Ramos (cell line): ENCODE data around the gene RND2.

Source experiments
- in situ Hi-C: fragments of 300-500 bp; cut with MboI; formaldehyde crosslinking; loops from one replicate; pipeline ENCODE4 v1.14.3; 2022; ENCODE audit warnings: low sequenced_read_pairs; ENCODE audit not compliant: unreplicated experiment

Gene RND2

DNA sequence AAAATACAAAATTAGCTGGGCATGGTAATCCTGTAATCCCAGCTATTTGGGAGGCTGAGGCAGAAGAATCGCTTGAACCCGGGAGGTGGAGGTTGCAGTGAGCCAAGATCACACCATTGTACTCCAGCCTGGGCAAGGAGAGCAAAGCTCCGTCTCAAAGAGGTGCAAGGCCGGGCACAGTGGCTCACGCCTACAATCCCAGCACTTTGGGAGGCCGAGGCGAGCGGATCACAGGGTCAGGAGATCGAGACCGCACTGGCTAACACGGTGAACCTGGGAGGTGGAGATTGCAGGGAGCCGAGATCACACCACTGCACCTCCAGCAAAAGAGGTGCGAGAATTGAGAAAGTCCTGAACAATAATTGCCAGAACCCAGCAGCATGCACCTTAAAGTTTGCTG, 24.1 kb upstream of the RND2 start:
- in situ Hi-C loops = loop anchor here (5.0 kb wide), 1 partner anchor 336 kb away; no protein-coding TSS in a partner anchor

DNA sequence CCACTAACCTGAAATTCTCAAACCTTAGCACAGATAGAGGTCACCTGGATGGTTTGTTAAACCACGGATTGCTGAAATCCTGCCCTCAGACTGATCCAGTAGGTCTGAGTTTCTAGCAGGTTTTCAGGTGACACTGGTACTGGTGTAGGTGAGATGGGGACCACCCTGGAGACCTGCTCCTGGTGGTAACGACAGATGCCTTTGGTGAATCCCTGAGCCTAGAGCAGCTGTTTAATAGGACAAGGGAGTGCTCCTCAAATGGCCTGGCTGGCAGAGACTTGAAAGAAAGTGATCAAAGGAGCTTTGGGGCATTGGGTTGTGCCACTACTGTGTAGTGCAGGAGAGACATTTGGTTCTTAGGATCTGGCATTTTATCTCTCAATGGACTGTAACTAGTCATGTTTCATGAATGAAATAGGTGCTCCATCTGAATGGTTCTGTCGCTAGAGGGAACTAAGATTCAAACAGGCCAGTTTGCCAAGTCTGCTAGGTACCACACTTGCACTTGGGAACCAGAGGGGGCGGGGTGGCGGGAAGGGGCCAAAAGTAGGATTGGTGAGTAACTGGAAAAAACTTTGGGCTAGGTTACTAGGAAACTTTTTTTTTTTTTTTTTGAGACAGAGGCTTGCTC, 21.4 kb upstream of the RND2 start:
- in situ Hi-C loops = loop anchor here (5.0 kb wide), 1 partner anchor 334 kb away; no protein-coding TSS in a partner anchor

DNA sequence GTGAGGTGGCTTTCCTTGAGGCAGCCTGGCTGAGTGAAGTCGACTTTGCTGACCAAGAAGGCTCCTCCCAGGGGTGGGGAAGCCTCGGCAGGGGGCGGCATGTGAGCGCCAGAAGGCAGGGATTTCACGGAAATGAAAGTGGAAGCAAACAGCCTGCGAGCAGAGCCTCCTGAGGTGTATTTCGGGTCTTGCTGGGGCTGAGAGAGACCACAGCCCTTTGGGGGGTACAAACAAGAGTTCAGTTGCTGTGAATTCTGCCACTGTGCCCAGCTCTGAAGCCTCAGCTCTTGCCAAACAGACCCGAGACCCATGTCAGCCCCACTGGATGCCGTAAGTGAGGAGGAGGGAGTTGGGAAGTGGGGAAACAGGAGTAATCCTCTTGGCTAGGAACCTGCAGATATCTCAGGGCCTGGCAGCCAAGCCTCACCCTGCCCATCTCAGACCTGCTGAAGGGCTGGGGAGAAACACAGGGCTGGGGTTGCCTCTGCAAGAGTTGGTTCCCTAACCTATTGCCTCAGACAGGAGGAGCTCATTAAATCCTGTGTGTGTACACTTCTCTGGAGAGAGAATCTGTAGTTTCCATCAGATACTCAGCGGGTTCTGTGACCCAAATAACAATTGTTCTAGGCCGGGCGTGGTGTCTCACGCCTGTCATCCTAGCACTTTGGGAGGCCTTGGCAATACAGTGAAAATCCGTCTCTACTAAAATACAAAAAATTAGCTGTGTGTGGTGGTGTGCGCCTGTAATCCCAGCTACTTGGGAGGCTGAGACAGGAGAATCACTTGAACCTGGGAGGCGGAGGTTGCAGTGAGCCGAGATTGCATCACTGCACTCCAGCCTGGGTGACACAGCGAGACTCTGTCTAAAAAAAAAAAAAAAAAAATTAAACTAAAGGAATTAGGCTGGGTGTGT, 18.1 kb upstream of the RND2 start, which contains the start of gene IFI35:
IFI35 (plus strand) TSS at position 146 of the 913 bp plus-strand sequence; CDS start at position 310, 164 bp downstream.
- in situ Hi-C loops = no loop called here

GRCh38 chr17:43010667-43011308, 14.2 kb upstream of the RND2 start:
- in situ Hi-C loops = no loop called here

DNA sequence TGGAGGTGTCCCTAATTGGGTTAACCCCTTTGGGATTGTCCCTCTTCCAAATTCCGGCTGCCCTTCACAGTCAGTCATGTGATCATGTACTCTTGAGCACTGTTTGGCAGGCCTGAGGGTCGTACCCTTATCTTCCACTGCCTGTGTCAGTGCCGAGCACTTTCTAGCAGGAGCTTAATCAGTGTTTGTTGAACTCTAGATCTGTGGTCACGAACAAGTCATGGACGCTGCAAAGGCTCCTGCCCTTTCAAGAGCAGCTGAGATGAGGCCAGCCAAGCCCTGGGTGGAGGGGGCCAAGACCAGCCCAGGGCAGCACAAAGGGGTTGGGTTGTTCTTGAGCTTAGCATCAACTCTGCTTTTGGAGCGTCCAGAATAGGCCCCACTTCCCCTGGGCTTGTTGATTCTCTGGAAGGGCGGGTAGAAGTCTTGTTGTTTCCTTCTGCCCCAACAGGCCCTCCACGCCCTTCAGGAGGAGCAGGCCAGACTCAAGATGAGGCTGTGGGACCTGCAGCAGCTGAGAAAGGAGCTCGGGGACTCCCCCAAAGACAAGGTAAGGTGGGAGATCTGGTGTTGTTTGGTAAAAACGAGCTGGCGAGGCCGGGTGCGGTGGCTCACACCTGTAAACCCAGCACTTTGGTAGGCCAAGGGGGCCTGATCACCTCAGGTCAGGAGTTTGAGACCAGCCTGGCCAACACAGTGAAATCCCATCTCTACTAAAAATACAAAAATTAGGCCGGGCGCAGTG, 13.1 kb upstream of the RND2 start:
- in situ Hi-C loops = no loop called here

GRCh38 chr17:43013296-43013695, 11.7 kb upstream of the RND2 start:
- in situ Hi-C loops = no loop called here

GRCh38 chr17:43014020-43014648, 10.9 kb upstream of the RND2 start:
- in situ Hi-C loops = no loop called here

- in situ Hi-C loops = no loop called here
These were observed 10.1 kb upstream of the RND2 start for GRCh38 chr17:43014649-43015542.

DNA sequence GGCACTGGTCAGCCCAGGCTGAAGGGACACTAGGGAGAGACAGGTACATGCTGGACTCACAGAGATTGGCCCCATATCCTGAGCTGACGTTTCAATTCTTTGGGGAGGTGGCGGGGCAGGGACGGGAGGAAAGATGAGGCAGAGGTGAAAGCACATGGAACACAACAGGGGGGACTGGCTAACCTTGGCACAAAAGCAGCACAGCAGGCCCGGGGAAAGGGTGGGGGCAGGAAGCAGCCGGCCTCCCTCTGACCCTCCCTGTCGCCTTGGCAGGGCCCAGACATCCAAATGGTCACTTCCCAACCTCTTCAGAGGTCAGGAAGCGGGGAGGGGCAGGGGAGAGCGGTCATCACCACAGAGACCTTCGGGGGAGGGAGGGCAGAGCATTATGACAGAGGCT, 9.5 kb upstream of the RND2 start:
- in situ Hi-C loops = no loop called here

DNA sequence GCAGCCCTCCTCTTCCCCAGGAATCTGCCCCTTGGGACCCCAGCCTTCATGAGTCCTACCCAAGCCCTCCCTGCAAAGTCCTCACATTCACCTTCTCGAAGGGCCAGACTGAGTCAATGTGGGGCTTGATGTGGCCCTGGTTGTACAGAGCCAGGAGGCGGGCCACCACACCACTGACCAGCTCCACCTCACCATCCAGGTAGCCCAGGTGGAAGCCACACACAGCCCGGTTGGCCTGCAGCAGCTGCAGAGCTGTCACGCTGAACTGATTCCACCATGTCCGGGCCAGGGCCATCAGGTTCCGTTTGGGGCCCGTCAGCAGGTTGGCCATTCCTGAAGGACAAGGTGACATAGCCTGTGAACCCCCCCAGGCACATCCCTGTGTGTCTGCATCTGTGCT, 8.8 kb upstream of the RND2 start:
- in situ Hi-C loops = no loop called here

- in situ Hi-C loops = no loop called here
These were observed 6.8 kb upstream of the RND2 start for GRCh38 chr17:43018008-43018853.

DNA sequence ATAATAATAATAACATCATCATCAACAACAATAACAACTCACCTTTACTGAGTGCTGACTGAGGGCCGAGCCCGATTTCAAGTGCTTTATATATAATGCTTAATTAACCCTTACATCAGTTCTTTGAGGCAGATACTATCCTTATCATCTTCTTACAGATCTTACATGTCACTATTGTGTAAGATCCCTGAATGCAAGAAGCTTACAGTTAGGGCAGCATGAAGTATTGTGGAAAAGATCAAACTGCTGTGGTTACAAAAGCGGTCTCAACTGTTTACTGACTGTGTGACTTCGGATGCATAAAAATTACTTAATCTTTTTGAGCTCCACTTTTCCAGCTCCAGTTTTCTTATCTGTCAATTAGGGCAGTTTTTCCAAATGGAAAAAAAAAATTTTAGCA, 6.1 kb upstream of the RND2 start:
- in situ Hi-C loops = no loop called here

- in situ Hi-C loops = no loop called here
These were observed 5.6 kb upstream of the RND2 start for GRCh38 chr17:43019418-43019817.

DNA sequence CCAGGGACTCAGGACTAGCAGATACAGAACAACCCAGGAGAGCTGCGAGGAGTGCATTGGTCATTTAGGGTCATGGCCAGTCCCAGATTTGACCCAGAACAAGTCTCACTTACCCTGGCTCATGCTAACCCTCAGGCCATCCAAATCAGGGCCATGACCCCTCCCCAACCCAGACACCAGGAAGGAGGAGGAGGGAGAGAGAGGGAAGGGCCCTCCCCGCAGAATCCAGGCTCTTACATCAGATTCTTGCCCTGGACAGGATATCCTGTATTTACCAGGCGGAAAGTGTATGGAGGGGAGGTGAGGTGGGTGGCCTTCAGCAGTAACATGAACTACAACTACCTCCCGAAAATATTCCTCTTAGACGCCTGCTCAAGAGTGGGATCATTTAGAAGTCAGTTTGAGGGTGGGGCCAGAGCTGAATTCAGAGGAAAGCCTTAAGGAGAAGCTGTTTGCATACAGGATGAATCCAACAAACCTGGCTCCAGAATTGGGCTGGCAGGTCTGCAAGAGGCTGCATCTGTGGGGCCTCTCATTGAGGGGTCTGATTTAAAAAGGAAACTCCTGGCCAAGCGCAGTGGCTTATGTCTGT, 4.9 kb upstream of the RND2 start:
- in situ Hi-C loops = no loop called here

DNA sequence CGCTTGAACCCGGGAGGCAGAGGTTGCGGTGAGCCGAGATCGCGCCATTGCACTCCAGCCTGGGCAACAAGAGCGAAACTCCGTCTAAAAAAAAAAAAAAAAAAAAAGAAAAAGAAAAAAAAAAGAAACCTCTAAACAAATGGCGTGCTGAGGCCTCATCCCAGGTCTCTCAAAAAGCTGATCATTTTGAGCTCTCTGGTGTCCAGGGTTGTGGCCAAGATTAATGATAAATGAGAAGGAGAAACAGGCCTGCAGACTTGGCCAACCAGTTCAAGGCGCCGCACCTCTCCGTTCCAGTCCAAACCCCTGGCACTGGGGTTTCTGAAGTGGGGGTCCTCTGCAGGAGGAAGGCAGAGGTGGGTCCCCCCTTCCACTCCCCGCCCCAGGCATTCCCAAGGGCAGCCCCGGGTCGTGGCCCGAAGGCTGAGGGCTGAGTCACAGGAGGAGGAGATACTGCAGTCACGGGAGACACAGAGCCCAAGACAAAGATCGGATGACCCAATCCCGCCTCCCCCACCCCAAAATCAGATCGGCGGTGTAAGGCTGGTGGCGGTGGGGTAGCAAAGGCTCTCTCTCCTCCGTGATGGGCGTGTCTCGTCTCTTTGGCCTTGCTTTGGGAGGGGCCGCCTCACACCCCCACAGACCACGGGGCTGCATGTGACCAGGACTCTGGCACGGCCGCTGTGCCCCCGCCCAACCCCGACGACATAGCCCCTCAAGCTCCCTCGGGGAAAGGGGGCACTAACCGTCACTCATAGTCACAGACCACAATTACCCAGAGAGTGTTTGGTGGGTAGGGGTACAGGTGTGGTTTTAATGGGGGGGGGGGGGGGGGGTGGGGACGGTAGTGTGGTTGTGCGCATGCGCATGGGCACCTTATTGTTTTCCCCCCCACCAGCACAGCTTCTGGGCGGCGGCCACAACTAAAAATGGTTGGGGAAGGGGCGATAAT, 4.0 kb upstream of the RND2 start:
- in situ Hi-C loops = no loop called here

DNA sequence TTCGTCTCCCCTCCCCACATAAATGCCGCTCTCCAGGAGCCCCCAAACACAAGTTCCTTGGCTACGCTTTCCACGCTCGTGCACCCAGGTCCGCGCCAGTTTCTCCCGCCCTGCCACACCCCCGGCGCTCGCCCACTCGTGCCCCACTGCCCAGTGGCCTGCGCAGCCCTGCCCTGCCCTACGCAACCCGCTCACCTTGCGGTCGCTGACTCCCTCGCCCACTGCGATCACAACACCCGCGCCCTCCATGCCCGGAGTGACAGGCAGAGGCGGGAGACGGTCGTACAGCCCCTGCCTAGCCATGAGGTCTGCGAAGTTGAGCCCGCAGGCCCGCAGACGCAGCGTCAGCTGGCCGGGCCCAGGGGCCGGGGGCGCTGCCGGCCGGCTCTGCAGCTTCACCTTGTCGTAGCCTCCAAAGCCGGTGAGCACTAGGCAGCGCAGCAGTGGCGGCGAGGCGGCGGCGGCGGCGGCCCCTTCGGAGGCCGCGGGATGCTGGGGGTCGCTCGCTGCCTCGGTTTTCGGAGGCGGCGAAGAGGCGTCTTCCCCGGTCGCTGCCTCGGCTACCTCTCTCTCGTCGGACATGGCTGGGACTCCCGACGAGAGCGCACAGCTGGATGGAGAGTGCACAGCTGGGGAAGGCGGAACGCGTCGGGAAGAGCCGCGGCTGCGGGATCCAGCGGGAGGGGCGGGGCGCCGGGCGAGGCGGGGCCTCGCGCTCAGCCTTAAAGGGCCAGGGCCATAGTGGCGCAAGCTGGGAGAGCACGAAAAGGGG, 3.1 kb upstream of the RND2 start, which contains the start of gene VAT1:
VAT1 (minus strand) TSS at position 645 of the 772 bp plus-strand sequence; CDS start at position 582, 63 bp downstream.
- in situ Hi-C loops = no loop called here
